Osteoblast (primary cell): ENCODE measurements around the gene GALNT2. TPM values are rescaled to one million over a fixed set of nuclear protein-coding genes. Genes with fewer than 3 reads are reported as not detected.

Experiments used
- DNase-seq: peaks from one replicate; pipeline ENCODE4 v3.0.0; 2011; ENCODE audit warnings: low spot score, mixed read lengths; ENCODE audit not compliant: insufficient read length; ENCODE audit errors: missing footprints
- H2AFZ ChIP-seq: 2 replicates; pipeline ENCODE4 v1.6.0; 2011; ENCODE audit warnings: mild to moderate bottlenecking, low read length
- H3K27ac ChIP-seq: 2 replicates; pipeline ENCODE4 v1.5.1; 2011; ENCODE audit warnings: mild to moderate bottlenecking, low read depth, low read length, moderate library complexity
- H3K27me3 ChIP-seq: 2 replicates; pipeline ENCODE4 v1.6.0; 2012; ENCODE audit warnings: mild to moderate bottlenecking, control low read depth, inconsistent platforms, low read length, moderate library complexity; ENCODE audit not compliant: insufficient read depth
- H3K36me3 ChIP-seq: 2 replicates; pipeline ENCODE4 v1.5.1; 2011; ENCODE audit warnings: mild to moderate bottlenecking, low read length, control low read depth, moderate library complexity; ENCODE audit not compliant: insufficient read depth
- H3K4me1 ChIP-seq: 2 replicates; pipeline ENCODE4 v1.5.1; 2011; ENCODE audit warnings: mild to moderate bottlenecking, low read length, control low read depth, moderate library complexity; ENCODE audit not compliant: insufficient read depth
- H3K4me2 ChIP-seq: 2 replicates; pipeline ENCODE4 v1.6.0; 2011; ENCODE audit warnings: mild to moderate bottlenecking, low read length; ENCODE audit not compliant: insufficient read depth
- H3K4me3 ChIP-seq: fragments of 200-600 bp; sonication (generic); 3 replicates; pipeline ENCODE4 v1.5.1; 2012; ENCODE audit warnings: mild to moderate bottlenecking, low read length, inconsistent platforms; ENCODE audit not compliant: insufficient read depth
- H3K79me2 ChIP-seq: 2 replicates; pipeline ENCODE4 v1.6.0; 2012; ENCODE audit warnings: mild to moderate bottlenecking, low read length, control low read depth, inconsistent platforms; ENCODE audit not compliant: insufficient read depth
- H3K9me3 ChIP-seq: 2 replicates; pipeline ENCODE4 v1.5.1; 2011; ENCODE audit warnings: low read depth, low read length, control low read depth
- H4K20me1 ChIP-seq: 2 replicates; pipeline ENCODE4 v1.6.0; 2012; ENCODE audit warnings: mild to moderate bottlenecking, low read length, control low read depth; ENCODE audit not compliant: insufficient read depth
- CTCF ChIP-seq: IDR thresholded peaks from 2 replicates; pipeline ENCODE4 v1.5.1; 2011; ENCODE audit warnings: mild to moderate bottlenecking, low read depth, low read length, moderate library complexity; ENCODE audit errors: extremely low read depth
- total RNA-seq: library from RNA; depleted of rRNA; stranded (reverse); fragments of >200 nt; gene quantifications from 2 replicates; pipeline ENCODE4 v1.2.3, GENCODE V29; 2012

Gene GALNT2
- total RNA-seq, 1 donor = 83.2 TPM

- H3K27ac ChIP-seq = peak overlapping the region; percentile 87
- H3K9me3 ChIP-seq = no peaks in the 10 kb centered on the region
- no peaks in the 10 kb centered on the region for H3K27me3 ChIP-seq
- no peak overlapping the region for H3K4me3 ChIP-seq
- H3K79me2 ChIP-seq = peaks cover 84% of the 10 kb centered on the region
- H3K36me3 ChIP-seq = peaks cover 19% of the 10 kb centered on the region
- peak; percentile 9 for TF ChIP-seq CTCF
- H3K4me2 ChIP-seq = peak overlapping the region; percentile 31
- DNase-seq = no peak
- H3K4me1 ChIP-seq = peaks cover 52% of the 10 kb centered on the region
- H4K20me1 ChIP-seq = peaks cover 6% of the 10 kb centered on the region
- H2AFZ ChIP-seq = no peak overlapping the region
Observed at GRCh38 chr1:230091473-230092231, 24.6 kb downstream of the GALNT2 start.

GRCh38 chr1:230094746-230095145 is 27.7 kb downstream of the GALNT2 start:
- Histone ChIP-seq H3K9me3 (no peaks in the 10 kb centered on the region), H4K20me1 (peaks cover 22% of the 10 kb centered on the region), H3K4me1 (peaks cover 24% of the 10 kb centered on the region), H3K79me2 (peaks cover 87% of the 10 kb centered on the region), H3K27ac (no peak overlapping the region), H3K4me2 (no peak overlapping the region), H3K4me3 (no peak overlapping the region), H3K36me3 (peaks cover 17% of the 10 kb centered on the region), H2AFZ (no peak overlapping the region), H3K27me3 (no peaks in the 10 kb centered on the region)
- no peak for TF ChIP-seq CTCF
- no peak for DNase-seq

- no peak for DNase-seq
- peaks cover 22% of the 10 kb centered on the region for H4K20me1 ChIP-seq
- no peak for TF ChIP-seq CTCF
- no peak overlapping the region for H3K27ac ChIP-seq
- H3K36me3 ChIP-seq = peaks cover 14% of the 10 kb centered on the region
- peaks cover 87% of the 10 kb centered on the region for H3K79me2 ChIP-seq
- H3K4me1 ChIP-seq = peaks cover 12% of the 10 kb centered on the region
- H3K27me3 ChIP-seq = no peaks in the 10 kb centered on the region
- no peak overlapping the region for H2AFZ ChIP-seq
- H3K9me3 ChIP-seq = no peaks in the 10 kb centered on the region
- H3K4me3 ChIP-seq = no peak overlapping the region
- H3K4me2 ChIP-seq = no peak overlapping the region
Observed at GRCh38 chr1:230095938-230096337, 28.9 kb downstream of the GALNT2 start.

GRCh38 chr1:230097370-230097769 is 30.3 kb downstream of the GALNT2 start:
- H3K4me1 ChIP-seq = peaks cover 7% of the 10 kb centered on the region
- peaks cover 22% of the 10 kb centered on the region for H4K20me1 ChIP-seq
- no peaks in the 10 kb centered on the region for H3K27me3 ChIP-seq
- H3K4me2 ChIP-seq = no peak overlapping the region
- H3K4me3 ChIP-seq = no peak overlapping the region
- no peak for TF ChIP-seq CTCF
- H3K27ac ChIP-seq = no peak overlapping the region
- no peak for DNase-seq
- H2AFZ ChIP-seq = no peak overlapping the region
- H3K79me2 ChIP-seq = peaks cover 92% of the 10 kb centered on the region
- no peaks in the 10 kb centered on the region for H3K9me3 ChIP-seq
- peaks cover 14% of the 10 kb centered on the region for H3K36me3 ChIP-seq
